Liver (tissue), 9 donors: ENCODE results near the gene PRC1. TPM values are rescaled to one million over a fixed set of nuclear protein-coding genes. Genes with fewer than 3 reads are reported as not detected.

Experiments
- DNase-seq: peaks from one replicate; pipeline ENCODE4 v3.0.0-alpha.2; 2017; ENCODE audit warnings: low spot score
- H3K27ac ChIP-seq, 2 donors: one replicate each; pipeline ENCODE4 v1.7.0; 2013; ENCODE audit warnings: inconsistent platforms in 2 of 2, low read length in 2 of 2, control low read depth in 1 of 2, low read depth in 1 of 2, mild to moderate bottlenecking in 1 of 2
- H3K27me3 ChIP-seq, 4 donors: one replicate each; pipeline versions ENCODE4 v1.6.1 to v1.7.0; 2013; ENCODE audit warnings: low read length in 3 of 4, inconsistent platforms in 1 of 4, mild to moderate bottlenecking in 1 of 4, moderate library complexity in 1 of 4; ENCODE audit not compliant: control insufficient read depth in 4 of 4, insufficient read depth in 4 of 4
- H3K36me3 ChIP-seq, 4 donors: one replicate each; pipeline versions ENCODE4 v1.6.1 to v1.7.0; 2013; ENCODE audit warnings: low read length in 3 of 4, mild to moderate bottlenecking in 3 of 4, low read depth in 1 of 4, moderate library complexity in 1 of 4; ENCODE audit not compliant: control insufficient read depth in 4 of 4, insufficient read depth in 3 of 4
- H3K4me1 ChIP-seq, 4 donors: one replicate each; pipeline versions ENCODE4 v1.6.1 to v1.7.0; 2013; ENCODE audit warnings: low read length in 3 of 4, mild to moderate bottlenecking in 3 of 4, moderate library complexity in 1 of 4; ENCODE audit not compliant: control insufficient read depth in 4 of 4, insufficient read depth in 4 of 4
- H3K4me3 ChIP-seq, 3 donors: one replicate each; pipeline versions ENCODE4 v1.6.1 to v1.7.0; 2013; ENCODE audit warnings: low read length in 3 of 3, control low read depth in 1 of 3, low read depth in 1 of 3, mild to moderate bottlenecking in 1 of 3
- H3K9ac ChIP-seq, 2 donors: one replicate each; pipeline ENCODE4 v1.7.0; 2013; ENCODE audit warnings: low read length in 2 of 2, mild to moderate bottlenecking in 2 of 2, moderate library complexity in 2 of 2, control low read depth in 1 of 2, low read depth in 1 of 2
- H3K9me3 ChIP-seq, 4 donors: one replicate each; pipeline versions ENCODE4 v1.6.1 to v1.7.0; 2013; ENCODE audit warnings: low read length in 3 of 4; ENCODE audit not compliant: control insufficient read depth in 4 of 4
- EGR1 ChIP-seq, 2 donors: IDR thresholded peaks; 2 replicates each; pipeline ENCODE4 v1.6.1; 2016 to 2018; ENCODE audit warnings: antibody characterized with exemption in 2 of 2, low read depth in 2 of 2
- FOXA1 ChIP-seq: IDR thresholded peaks from 2 replicates; pipeline ENCODE4 v1.6.1; 2016; ENCODE audit warnings: antibody characterized with exemption
- FOXA2 ChIP-seq: IDR thresholded peaks from 2 replicates; pipeline ENCODE4 v1.6.1; 2016; ENCODE audit warnings: antibody characterized with exemption
- GABPA ChIP-seq, 2 donors: IDR thresholded peaks in 1 of 2; conservative IDR thresholded peaks in 1 of 2; 2 replicates each; pipeline ENCODE4 v1.6.1; 2016; ENCODE audit warnings: antibody characterized with exemption in 2 of 2, mild to moderate bottlenecking in 1 of 2, moderate library complexity in 1 of 2
- HNF4A ChIP-seq, 2 donors: conservative IDR thresholded peaks; 2 replicates each; pipeline ENCODE4 v1.6.1; 2016; ENCODE audit warnings: antibody characterized with exemption in 2 of 2, mild to moderate bottlenecking in 2 of 2
- HNF4G ChIP-seq: IDR thresholded peaks from 2 replicates; pipeline ENCODE4 v1.6.1; 2016; ENCODE audit warnings: antibody characterized with exemption
- JUND ChIP-seq, 2 donors: IDR thresholded peaks; 2 replicates each; pipeline ENCODE4 v1.6.1; 2016; ENCODE audit warnings: antibody characterized with exemption in 2 of 2
- NR2F2 ChIP-seq: IDR thresholded peaks from 2 replicates; pipeline ENCODE4 v1.6.1; 2016; ENCODE audit warnings: antibody characterized with exemption
- RAD21 ChIP-seq, 2 donors: IDR thresholded peaks; 2 replicates each; pipeline ENCODE4 v1.6.1; 2016; ENCODE audit warnings: antibody characterized with exemption in 2 of 2, mild to moderate bottlenecking in 2 of 2
- RXRA ChIP-seq, 2 donors: IDR thresholded peaks; 2 replicates each; pipeline ENCODE4 v1.6.1; 2017 to 2018; ENCODE audit warnings: antibody characterized with exemption in 2 of 2, mild to moderate bottlenecking in 1 of 2
- SP1 ChIP-seq: IDR thresholded peaks from 2 replicates; pipeline ENCODE4 v1.6.1; 2018; ENCODE audit warnings: antibody characterized with exemption, mild to moderate bottlenecking
- TAF1 ChIP-seq: conservative IDR thresholded peaks from 2 replicates; pipeline ENCODE4 v1.6.1; 2016; ENCODE audit warnings: antibody characterized with exemption, mild to moderate bottlenecking
- YY1 ChIP-seq: IDR thresholded peaks from 2 replicates; pipeline ENCODE4 v1.6.1; 2016; ENCODE audit warnings: antibody characterized with exemption, mild to moderate bottlenecking
- WGBS: extraction: QIAGEN DNeasy Blood & Tissue Kit; methylation state at CpG from one replicate; pipeline ENCODE4 v1.1.7; 2013; 5-methylcytosine and 5-hydroxymethylcytosine counted together
- polyA plus RNA-seq, 2 donors: library from polyadenylated mRNA; stranded (reverse) in 1 of 2; unstranded in 1 of 2; fragments of 200-250 nt in 1 of 2; fragments of >200 nt in 1 of 2; fragmentation: Nextera tagmentation in 1 of 2; extraction: Ambion mirVana in 1 of 2; gene quantifications; one replicate each; pipeline versions ENCODE4 v1.2.1 to v1.2.3, GENCODE V29; 2013 to 2015
- total RNA-seq, 2 donors: library from RNA; depleted of rRNA; stranded (reverse); fragments of >200 nt; gene quantifications; one replicate each; pipeline ENCODE4 v1.2.3, GENCODE V29; 2014
- TF ChIP-seq, protein P1 (sequence below): IDR thresholded peaks from 2 replicates; pipeline ENCODE4 v1.6.1; 2016; ENCODE audit warnings: antibody characterized with exemption
- TF ChIP-seq, protein P2 (sequence below): IDR thresholded peaks from 2 replicates; pipeline ENCODE4 v1.6.1; 2016; ENCODE audit warnings: antibody characterized with exemption
- TF ChIP-seq, protein P3 (sequence below): IDR thresholded peaks from 2 replicates; pipeline ENCODE4 v1.6.1; 2016; ENCODE audit warnings: antibody characterized with exemption
- TF ChIP-seq, protein P4 (sequence below): IDR thresholded peaks from 2 replicates; pipeline ENCODE4 v1.6.1; 2016; ENCODE audit warnings: antibody characterized with exemption, mild to moderate bottlenecking
- TF ChIP-seq, protein P5 (sequence below): fragments of 150-350 bp; IDR thresholded peaks from 2 replicates; pipeline ENCODE4 v1.5.1; 2017; ENCODE audit warnings: improper control_type of control experiment, low read depth, low read length; ENCODE audit not compliant: missing input control
- donor health status: healthy.
- donor health status: healthy.
- donor health status: healthy.
- donor health status: healthy.
- donor health status: healthy.

The PRC1 gene
- total and polyA plus RNA-seq, 4 donors, result 2.1 to 128 (median 5.6) TPM

DNA sequence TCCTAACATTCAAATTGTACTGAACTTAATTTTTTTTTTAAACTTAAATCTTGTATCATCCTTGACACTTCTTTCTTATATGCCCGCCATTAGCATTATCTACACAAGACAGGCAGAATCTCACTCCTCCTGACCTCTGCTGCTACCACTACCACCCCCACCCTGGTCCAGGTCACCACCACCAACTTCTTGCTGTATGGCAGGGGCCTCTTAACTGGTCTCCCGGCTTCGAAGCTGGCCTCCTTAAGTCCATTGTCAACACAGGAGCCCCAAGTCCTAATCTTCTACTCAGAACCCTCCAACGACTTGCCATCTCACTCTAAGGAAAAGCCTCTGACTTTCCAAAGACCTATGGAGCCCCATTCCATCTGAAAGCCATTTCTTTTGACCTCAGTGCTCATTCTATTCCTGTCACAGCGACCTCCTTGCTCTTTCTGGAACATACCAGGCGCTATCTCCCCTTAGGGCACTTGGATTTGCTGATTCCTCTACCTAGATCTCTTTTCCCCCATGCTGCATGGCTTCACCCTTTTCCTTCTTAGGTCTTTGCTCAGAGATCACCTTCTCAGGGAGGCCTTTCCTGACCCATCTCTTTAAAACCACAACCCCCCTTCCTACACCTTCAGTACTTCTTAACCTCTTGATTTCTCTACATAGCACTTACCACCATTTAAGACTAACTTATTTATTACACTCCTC, 2.6 kb downstream of the PRC1 start:
- no peaks in the 10 kb centered on the region for H3K9me3 ChIP-seq
- H3K4me3 ChIP-seq, result no peak overlapping the region
- WGBS, result 91% methylated on average over 6 of the region's 6 CpGs
- no peak overlapping the region for H3K9ac ChIP-seq
- H3K36me3 ChIP-seq, result no peaks in the 10 kb centered on the region
- peaks cover 3 to 17% (median 7%) of the 10 kb centered on the region in 4 donors for H3K4me1 ChIP-seq
- peak; percentile 49 for DNase-seq
- no peak for TF ChIP-seq GABPA (IDR thresholded peaks at IDR 0.05 in 1 of 2, conservative IDR thresholded peaks at IDR 0.05 in 1 of 2)
- no peak for TF ChIP-seq HNF4A (conservative IDR thresholded peaks at IDR 0.05)
- no peak for TF ChIP-seq TAF1
- no peak for TF ChIP-seq YY1
- TF ChIP-seq RXRA (IDR thresholded peaks at IDR 0.05), result no peak
- no peak for TF ChIP-seq SP1
- no peak for TF ChIP-seq EGR1 (IDR thresholded peaks at IDR 0.05; ENCODE audit: low read depth in 2 of 2)
- TF ChIP-seq, protein P1, sequence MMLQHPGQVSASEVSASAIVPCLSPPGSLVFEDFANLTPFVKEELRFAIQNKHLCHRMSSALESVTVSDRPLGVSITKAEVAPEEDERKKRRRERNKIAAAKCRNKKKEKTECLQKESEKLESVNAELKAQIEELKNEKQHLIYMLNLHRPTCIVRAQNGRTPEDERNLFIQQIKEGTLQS, result no peak
- TF ChIP-seq HNF4G, result no peak
- TF ChIP-seq, protein P2, sequence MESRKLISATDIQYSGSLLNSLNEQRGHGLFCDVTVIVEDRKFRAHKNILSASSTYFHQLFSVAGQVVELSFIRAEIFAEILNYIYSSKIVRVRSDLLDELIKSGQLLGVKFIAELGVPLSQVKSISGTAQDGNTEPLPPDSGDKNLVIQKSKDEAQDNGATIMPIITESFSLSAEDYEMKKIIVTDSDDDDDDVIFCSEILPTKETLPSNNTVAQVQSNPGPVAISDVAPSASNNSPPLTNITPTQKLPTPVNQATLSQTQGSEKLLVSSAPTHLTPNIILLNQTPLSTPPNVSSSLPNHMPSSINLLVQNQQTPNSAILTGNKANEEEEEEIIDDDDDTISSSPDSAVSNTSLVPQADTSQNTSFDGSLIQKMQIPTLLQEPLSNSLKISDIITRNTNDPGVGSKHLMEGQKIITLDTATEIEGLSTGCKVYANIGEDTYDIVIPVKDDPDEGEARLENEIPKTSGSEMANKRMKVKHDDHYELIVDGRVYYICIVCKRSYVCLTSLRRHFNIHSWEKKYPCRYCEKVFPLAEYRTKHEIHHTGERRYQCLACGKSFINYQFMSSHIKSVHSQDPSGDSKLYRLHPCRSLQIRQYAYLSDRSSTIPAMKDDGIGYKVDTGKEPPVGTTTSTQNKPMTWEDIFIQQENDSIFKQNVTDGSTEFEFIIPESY, result no peak
- TF ChIP-seq FOXA1, result no peak
- no peak for TF ChIP-seq JUND (IDR thresholded peaks at IDR 0.05)
- TF ChIP-seq, protein P3, sequence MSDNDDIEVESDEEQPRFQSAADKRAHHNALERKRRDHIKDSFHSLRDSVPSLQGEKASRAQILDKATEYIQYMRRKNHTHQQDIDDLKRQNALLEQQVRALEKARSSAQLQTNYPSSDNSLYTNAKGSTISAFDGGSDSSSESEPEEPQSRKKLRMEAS, result no peak
- no peak for TF ChIP-seq NR2F2
- TF ChIP-seq RAD21 (IDR thresholded peaks at IDR 0.05), result no peak
- no peak for TF ChIP-seq FOXA2
- TF ChIP-seq, protein P4, sequence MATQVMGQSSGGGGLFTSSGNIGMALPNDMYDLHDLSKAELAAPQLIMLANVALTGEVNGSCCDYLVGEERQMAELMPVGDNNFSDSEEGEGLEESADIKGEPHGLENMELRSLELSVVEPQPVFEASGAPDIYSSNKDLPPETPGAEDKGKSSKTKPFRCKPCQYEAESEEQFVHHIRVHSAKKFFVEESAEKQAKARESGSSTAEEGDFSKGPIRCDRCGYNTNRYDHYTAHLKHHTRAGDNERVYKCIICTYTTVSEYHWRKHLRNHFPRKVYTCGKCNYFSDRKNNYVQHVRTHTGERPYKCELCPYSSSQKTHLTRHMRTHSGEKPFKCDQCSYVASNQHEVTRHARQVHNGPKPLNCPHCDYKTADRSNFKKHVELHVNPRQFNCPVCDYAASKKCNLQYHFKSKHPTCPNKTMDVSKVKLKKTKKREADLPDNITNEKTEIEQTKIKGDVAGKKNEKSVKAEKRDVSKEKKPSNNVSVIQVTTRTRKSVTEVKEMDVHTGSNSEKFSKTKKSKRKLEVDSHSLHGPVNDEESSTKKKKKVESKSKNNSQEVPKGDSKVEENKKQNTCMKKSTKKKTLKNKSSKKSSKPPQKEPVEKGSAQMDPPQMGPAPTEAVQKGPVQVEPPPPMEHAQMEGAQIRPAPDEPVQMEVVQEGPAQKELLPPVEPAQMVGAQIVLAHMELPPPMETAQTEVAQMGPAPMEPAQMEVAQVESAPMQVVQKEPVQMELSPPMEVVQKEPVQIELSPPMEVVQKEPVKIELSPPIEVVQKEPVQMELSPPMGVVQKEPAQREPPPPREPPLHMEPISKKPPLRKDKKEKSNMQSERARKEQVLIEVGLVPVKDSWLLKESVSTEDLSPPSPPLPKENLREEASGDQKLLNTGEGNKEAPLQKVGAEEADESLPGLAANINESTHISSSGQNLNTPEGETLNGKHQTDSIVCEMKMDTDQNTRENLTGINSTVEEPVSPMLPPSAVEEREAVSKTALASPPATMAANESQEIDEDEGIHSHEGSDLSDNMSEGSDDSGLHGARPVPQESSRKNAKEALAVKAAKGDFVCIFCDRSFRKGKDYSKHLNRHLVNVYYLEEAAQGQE, result no peak
- TF ChIP-seq, protein P5, sequence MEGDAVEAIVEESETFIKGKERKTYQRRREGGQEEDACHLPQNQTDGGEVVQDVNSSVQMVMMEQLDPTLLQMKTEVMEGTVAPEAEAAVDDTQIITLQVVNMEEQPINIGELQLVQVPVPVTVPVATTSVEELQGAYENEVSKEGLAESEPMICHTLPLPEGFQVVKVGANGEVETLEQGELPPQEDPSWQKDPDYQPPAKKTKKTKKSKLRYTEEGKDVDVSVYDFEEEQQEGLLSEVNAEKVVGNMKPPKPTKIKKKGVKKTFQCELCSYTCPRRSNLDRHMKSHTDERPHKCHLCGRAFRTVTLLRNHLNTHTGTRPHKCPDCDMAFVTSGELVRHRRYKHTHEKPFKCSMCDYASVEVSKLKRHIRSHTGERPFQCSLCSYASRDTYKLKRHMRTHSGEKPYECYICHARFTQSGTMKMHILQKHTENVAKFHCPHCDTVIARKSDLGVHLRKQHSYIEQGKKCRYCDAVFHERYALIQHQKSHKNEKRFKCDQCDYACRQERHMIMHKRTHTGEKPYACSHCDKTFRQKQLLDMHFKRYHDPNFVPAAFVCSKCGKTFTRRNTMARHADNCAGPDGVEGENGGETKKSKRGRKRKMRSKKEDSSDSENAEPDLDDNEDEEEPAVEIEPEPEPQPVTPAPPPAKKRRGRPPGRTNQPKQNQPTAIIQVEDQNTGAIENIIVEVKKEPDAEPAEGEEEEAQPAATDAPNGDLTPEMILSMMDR, result no peak
- no peak overlapping the region for H3K27ac ChIP-seq
- no peaks in the 10 kb centered on the region for H3K27me3 ChIP-seq
